T-helper 22 cell (primary cell): ENCODE results near the gene RHBDL2.
"Not testable (repeated sequence)": the region's sequence is repeated elsewhere in the genome, so short reads cannot be mapped to it uniquely, and the experiment has no call there.

Source experiments
- DNase-seq: peaks from one replicate; pipeline ENCODE4 v3.0.0-alpha.2; 2020; ENCODE audit warnings: low read depth

Gene RHBDL2

GRCh38 chr1:38875811-38876210 is 65.8 kb downstream of the RHBDL2 start:
- DNase-seq, result no peak

- DNase-seq, result peak; percentile 95
Observed at GRCh38 chr1:38873027-38873969, 68.3 kb downstream of the RHBDL2 start, which contains the start of gene MYCBP. Gene MYCBP, minus strand, starts transcription at chr1:38873348. Its CDS starts 43 bp downstream, at chr1:38873305.

GRCh38 chr1:38872401-38873026 is 69.1 kb downstream of the RHBDL2 start:
- DNase-seq, result no peak

GRCh38 chr1:38870996-38871395 is 70.6 kb downstream of the RHBDL2 start:
- no peak for DNase-seq

- no peak for DNase-seq
Observed at GRCh38 chr1:38867208-38867607, 74.4 kb downstream of the RHBDL2 start.

GRCh38 chr1:38865112-38865715 is 76.4 kb downstream of the RHBDL2 start:
- no peak for DNase-seq

GRCh38 chr1:38860454-38860795 is 81.2 kb downstream of the RHBDL2 start:
- DNase-seq, result no peak

GRCh38 chr1:38859561-38860453 is 81.8 kb downstream of the RHBDL2 start, which contains the start of gene RRAGC:
Gene RRAGC, minus strand, starts transcription at chr1:38859772. Its CDS starts 126 bp downstream, at chr1:38859646.
- peak; percentile 99 for DNase-seq

GRCh38 chr1:38858833-38859560 is 82.6 kb downstream of the RHBDL2 start:
- no peak for DNase-seq

GRCh38 chr1:38852780-38853179 is 88.8 kb downstream of the RHBDL2 start:
- DNase-seq, result no peak

GRCh38 chr1:38848071-38848470 is 93.6 kb downstream of the RHBDL2 start:
- no peak for DNase-seq

- no peak for DNase-seq
Observed at GRCh38 chr1:38846210-38846609, 95.4 kb downstream of the RHBDL2 start.

GRCh38 chr1:38845088-38845487 is 96.5 kb downstream of the RHBDL2 start:
- DNase-seq, result not testable (repeated sequence)

GRCh38 chr1:38840281-38840680 is 101.3 kb downstream of the RHBDL2 start:
- DNase-seq, result no peak

GRCh38 chr1:38839363-38839762 is 102.3 kb downstream of the RHBDL2 start:
- DNase-seq, result no peak

- not testable (repeated sequence) for DNase-seq
Observed at GRCh38 chr1:38836316-38836715, 105.3 kb downstream of the RHBDL2 start.
